ENCODE measurements around the gene NOS2.
"Not testable (repeated sequence)": the region's sequence is repeated elsewhere in the genome, so short reads cannot be mapped to it uniquely, and the experiment has no call there.

Gene NOS2

DNA sequence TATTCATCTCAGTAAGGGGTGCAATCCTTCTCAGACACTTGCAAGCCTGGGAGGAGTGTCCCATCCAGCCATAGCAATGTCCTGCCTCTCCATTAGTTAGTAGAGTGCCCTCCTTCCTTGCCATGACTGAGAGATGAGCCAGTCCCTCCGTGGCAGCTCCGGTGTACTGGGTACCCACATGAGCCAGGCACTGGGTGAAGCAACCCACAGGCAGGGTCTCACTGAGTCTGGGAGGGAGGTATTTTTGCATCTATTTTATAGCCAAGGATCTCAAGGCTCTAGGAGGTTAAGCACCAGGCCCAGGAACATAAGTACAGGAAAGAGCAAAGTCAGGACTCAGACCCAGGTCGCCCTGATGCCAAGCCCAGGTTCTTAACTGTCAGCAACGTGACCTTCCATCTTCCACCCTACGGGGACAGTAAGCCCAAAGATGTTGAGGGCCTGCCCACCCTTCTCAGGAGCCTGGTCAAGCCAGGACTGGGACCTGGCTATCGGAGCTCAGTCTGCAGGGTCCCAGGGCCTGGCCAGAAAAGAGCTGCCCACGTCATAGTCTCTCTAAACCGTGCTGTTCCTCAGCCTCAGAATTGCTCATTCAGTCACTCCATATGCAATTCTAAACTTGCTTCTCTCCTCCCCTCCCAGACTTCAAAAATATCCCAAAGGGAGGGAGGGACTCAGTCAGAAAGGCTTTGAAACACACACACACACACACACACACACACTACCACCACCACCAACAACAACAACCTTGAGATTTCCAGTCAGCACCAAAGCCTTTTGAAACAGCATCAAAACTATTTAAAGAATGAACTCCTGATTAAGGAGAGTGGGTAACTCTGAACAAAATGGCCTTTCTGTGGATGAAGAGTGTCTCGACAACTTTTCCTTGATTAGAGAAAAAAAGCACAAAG is 16.6 kb downstream of the NOS2 start:
- no peak for FAIRE-seq

DNA sequence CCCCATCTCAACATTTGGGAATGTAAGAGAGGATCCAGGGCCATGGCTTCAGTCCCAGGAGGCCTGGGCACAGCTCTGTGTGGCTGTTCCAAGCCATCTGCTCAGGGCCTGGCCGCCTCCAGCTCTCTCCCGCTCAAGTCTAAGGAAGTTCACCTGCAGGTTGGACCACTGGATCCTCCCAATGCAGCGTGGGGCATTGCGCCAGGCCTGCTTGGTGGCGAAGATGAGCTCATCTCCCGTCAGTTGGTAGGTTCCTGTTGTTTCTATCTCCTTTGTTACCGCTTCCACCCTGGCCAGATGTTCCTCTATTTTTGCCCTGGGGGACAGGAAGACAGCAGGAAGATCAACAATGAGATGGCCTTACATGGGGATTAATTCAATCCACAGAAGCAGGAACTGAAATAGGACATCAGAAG is 17.5 kb downstream of the NOS2 start:
- FAIRE-seq: no peak

DNA sequence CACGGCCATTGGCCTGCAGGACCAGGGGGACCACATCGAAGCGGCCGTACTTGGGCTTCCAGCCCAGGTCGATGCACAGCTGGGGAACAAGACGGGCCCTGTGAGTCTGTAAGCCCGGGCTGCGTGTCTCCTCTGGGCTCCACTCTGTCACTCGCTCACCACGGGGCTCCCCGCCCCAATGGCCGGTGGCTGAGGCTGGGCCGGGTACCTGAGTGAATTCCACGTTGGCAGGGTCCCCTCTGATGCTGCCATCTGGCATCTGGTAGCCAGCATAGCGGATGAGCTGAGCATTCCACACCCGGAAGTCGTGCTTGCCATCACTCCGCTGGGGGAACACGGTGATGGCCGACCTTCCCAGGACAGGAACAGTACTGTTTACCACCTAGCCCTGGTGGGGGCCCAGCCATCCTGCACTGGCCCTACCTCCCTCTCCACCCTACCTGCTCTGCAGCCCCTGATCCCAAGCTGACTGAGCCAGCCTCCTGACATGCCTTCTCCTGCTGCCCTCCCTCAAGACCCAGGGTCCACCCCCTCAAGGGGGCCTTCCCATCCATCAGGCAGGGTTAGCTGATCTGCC is 19.4 kb downstream of the NOS2 start:
- no peak for FAIRE-seq

GRCh38 chr17:27780092-27780827 is 20.1 kb downstream of the NOS2 start:
- FAIRE-seq: no peak

DNA sequence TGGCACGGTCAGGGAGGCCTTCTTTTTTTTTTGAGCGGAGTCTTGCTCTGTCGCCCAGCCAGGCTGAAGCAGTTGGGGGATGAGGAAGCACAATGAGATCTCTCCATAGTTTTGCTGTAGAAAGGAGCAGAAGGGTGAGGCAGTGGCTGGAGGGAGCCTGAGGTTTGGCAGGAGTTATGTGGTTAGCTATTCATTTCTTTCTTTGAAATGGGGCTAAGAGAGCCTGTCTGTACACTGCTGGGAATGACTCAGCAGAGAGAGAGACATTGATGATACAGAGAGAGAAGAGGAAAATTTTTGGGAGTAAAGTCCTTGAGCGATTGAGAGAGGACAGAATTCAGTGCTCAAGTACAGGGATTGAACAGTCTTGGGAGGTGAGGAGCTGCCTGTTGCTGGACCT is 22.1 kb downstream of the NOS2 start:
- FAIRE-seq: no peak

DNA sequence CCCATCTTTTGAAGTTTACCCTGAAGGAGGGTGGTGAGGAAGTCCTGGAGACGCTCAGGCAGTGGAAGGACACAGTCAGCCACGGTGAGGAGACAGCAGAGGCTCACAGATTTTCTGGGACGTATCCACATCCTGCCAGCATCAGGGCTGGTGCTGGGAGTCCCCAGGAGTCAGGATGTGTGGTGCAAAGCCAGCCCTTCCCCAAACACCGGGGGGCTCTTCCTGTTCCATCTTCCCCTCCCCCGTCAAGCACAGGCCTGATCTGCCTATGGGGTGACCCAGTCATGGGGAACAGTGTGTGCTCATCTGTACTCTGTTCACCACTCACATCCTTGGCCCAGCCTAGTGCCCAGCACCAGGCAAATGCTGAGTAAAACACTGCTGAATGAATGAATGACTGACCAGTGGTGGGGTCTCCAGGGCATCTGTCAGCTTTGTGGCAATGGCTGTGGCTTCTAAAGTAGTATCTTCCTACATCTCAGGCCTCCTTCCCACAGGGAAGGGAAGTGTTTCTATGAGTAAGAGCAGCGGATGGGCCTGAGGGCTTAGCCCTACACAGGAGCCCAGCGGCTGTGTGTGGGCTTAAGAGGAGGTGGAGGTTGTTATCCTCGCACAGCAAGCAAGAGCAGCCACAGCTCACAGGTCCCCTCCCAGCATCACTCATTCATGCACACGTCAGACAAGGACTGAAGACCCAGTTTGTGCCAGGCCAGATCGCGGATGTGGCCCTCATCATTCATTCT is 23.3 kb downstream of the NOS2 start:
- FAIRE-seq: no peak

DNA sequence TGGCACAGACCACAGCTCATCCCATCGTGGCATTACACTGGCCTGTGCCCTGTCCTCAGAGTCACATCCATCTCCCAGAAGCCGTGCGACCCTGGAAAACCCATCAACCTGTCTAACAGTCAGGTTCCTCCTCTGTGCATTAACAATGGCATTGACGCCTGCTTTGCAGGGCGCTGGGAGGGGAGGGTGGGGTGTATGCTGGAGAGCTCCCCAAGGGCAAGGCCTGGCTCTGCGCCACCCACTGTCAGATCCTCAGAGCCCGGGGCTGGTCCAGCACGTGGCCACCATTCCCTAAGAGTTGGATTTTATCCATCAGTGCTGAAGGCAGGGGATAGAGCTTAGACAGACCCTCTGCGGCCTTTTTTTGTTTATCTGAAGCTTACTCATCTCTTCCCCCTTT is 28.7 kb downstream of the NOS2 start:
- no peak for FAIRE-seq

- FAIRE-seq: no peak
These were observed 29.5 kb downstream of the NOS2 start for GRCh38 chr17:27770877-27771276.

DNA sequence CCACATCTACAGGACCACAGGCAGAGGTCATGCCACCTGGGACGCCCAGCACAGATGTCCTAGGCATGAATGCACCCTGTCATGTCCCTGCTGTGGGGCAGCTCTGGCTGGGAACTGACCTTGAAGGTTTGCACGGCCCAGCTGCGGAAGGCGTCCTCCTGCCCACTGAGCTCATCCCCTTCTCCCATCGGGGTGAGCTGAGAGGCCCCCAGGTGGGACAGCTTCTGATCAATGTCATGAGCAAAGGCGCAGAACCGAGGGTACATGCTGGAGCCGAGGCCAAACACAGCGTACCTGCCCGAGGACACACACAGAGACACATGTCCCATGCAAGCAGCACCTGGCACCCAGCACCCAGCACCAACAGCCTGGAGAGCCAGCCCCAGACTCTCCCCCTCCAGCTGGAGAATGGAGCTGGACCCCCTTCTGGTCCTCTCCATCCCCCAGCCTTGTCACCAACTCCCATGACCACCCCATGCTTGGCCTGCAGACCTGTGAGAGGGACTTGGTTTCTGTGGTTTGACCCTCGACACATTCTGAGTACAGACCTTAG is 31.4 kb downstream of the NOS2 start:
- FAIRE-seq: no peak

- no peak for FAIRE-seq
These were observed 33.9 kb downstream of the NOS2 start for GRCh38 chr17:27766438-27766837.

DNA sequence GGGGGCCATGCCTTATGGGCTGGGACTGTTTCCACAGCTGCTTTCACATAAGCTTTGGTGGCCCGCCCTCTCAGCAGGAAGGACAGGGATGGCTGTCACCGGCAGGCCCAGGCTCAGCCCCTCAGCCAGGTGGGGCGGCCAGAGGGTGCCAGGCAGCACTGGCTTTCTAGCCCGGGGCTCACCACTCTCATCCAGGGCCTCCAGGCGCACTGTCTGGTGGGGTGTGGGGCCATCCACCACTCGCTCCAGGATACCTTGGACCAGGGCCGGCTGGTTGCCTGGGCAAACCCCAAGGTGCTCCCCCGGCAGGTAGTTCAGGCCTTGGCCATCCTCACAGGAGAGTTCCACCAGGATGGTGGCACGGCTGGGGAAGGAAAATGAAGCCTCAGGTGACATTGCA is 35.0 kb downstream of the NOS2 start:
- FAIRE-seq: no peak

GRCh38 chr17:27764589-27764988 is 35.7 kb downstream of the NOS2 start:
- FAIRE-seq: no peak

- FAIRE-seq: no peak
These were observed 37.6 kb downstream of the NOS2 start for GRCh38 chr17:27762527-27763305.

DNA sequence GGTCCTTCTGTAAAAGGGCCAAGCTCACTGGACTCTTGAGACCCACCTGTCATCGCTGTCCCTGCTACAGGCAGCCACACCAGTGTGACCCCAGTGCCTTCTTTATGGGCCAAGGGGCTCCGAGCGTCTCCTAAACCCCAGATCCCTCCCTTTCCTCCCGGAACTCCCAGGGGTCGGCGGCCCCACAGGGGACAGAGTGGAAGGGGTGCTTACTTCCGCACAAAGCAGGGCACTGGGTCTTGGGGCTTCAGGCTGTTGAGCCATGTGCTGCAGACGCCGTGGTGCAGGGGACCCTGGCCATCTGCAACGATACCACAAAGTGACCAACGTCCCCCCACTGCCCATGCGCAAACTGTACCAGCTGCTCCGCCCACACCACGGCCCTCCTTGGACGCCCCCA is 39.4 kb downstream of the NOS2 start:
- not testable (repeated sequence) for FAIRE-seq

GRCh38 chr17:27760069-27760885 is 40.1 kb downstream of the NOS2 start:
- FAIRE-seq: no peak

GRCh38 chr17:27759528-27759927 is 40.8 kb downstream of the NOS2 start:
- FAIRE-seq: no peak

DNA sequence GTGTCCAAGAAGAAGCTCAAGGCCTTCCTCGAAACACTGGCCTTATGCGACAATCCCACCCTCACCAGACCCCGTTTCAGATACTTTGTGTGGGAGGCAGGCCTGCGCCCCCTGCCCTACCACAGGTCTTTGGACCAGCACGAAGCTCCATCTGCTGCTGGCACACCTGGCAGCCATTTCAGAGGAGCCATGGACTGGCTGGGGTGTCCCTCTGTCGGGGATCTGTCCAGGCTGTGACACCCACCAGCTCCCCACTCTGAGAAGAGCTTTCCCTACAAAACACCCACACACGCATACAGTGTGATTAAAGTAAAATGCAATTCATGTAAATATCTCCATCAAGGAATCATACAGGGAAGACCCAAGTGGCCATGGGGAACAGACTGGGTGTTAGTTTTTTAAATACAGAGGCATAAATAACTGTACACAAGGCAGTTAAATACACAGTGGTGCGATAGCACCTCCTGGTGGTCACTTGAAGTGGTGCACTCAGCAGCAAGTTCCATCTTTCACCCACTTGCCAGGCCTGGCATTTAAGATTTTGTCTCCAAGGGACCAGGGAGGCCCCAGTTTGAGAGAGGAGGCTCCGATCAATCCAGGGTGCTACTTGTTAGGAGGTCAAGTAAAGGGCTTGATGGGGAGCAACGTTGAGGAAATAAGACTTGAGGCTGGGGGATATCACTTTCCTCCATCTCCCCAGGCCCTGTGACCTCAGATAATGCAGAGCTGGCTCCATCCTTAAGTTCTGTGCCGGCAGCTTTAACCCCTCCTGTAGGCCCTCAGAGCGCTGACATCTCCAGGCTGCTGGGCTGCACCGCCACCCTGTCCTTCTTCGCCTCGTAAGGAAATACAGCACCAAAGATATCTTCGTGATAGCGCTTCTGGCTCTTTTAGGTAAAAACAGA is 43.6 kb downstream of the NOS2 start:
- peak; percentile 61 for FAIRE-seq

GRCh38 chr17:27755706-27756466 is 44.4 kb downstream of the NOS2 start:
- no peak for FAIRE-seq

- no peak for FAIRE-seq
These were observed 45.8 kb downstream of the NOS2 start for GRCh38 chr17:27754549-27754948.
